Duodenal mucosa (tissue), 2 donors: ENCODE results near the gene TTC7B.

Experiments
- H3K27ac ChIP-seq: one replicate; pipeline ENCODE4 v1.7.0; 2013; ENCODE audit warnings: low read depth, low read length
- H3K27me3 ChIP-seq, 2 donors: one replicate each; pipeline ENCODE4 v1.7.0; 2013; ENCODE audit warnings: low read length in 2 of 2, control low read depth in 1 of 2; ENCODE audit not compliant: insufficient read depth in 2 of 2, control insufficient read depth in 1 of 2
- H3K36me3 ChIP-seq, 2 donors: one replicate each; pipeline ENCODE4 v1.7.0; 2013; ENCODE audit warnings: low read length in 2 of 2, control low read depth in 1 of 2; ENCODE audit not compliant: insufficient read depth in 2 of 2, control insufficient read depth in 1 of 2
- H3K4me1 ChIP-seq, 2 donors: one replicate each; pipeline ENCODE4 v1.7.0; 2013; ENCODE audit warnings: low read length in 2 of 2, control low read depth in 1 of 2; ENCODE audit not compliant: insufficient read depth in 2 of 2, control insufficient read depth in 1 of 2
- H3K4me3 ChIP-seq, 2 donors: one replicate each; pipeline ENCODE4 v1.7.0; 2013; ENCODE audit warnings: low read length in 2 of 2, low read depth in 1 of 2
- H3K9ac ChIP-seq, 2 donors: one replicate each; pipeline ENCODE4 v1.7.0; 2013; ENCODE audit warnings: low read length in 2 of 2, low read depth in 1 of 2
- H3K9me3 ChIP-seq, 2 donors: one replicate each; pipeline ENCODE4 v1.7.0; 2013; ENCODE audit warnings: low read length in 2 of 2, control low read depth in 1 of 2; ENCODE audit not compliant: control insufficient read depth in 1 of 2

TTC7B gene

DNA sequence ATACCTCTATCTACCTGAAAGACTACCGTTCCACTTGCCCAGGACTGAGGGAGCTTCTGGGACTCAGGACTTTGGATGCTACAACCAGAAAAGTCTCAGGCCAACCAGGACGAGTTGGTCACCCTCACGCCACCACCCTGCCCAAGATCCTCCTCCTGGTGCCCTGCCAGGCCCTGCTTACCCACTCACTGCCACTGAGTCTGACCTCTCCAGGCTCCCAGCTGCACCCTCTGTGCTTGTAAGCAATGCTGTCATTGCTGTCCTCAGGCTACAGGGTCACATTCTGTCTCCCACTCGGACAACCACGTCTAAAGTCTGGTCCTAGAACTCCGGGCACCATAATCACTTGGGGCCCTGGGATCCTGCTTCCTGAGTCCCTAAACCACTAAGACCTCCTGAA, 9.2 kb downstream of the TTC7B start:
- H3K4me1 ChIP-seq, result peaks cover 0 to 4% of the 10 kb centered on the region in 2 donors
- no peaks in the 10 kb centered on the region for H3K9me3 ChIP-seq
- H3K9ac ChIP-seq, result no peak overlapping the region
- H3K27me3 ChIP-seq, result no peaks in the 10 kb centered on the region
- H3K27ac ChIP-seq, result no peak overlapping the region
- H3K4me3 ChIP-seq, result no peak overlapping the region
- H3K36me3 ChIP-seq, result no peaks in the 10 kb centered on the region

- no peaks in the 10 kb centered on the region for H3K9me3 ChIP-seq
- no peaks in the 10 kb centered on the region for H3K36me3 ChIP-seq
- no peak overlapping the region for H3K27ac ChIP-seq
- peaks cover 0 to 4% of the 10 kb centered on the region in 2 donors for H3K4me1 ChIP-seq
- H3K4me3 ChIP-seq, result no peak overlapping the region
- no peak overlapping the region for H3K9ac ChIP-seq
- no peaks in the 10 kb centered on the region for H3K27me3 ChIP-seq
These were observed 10.3 kb downstream of the TTC7B start for GRCh38 chr14:90805662-90806540.

- Histone ChIP-seq H3K27me3 (no peaks in the 10 kb centered on the region), H3K4me1 (peaks cover 0 to 4% of the 10 kb centered on the region in 2 donors), H3K4me3 (no peak overlapping the region), H3K27ac (no peak overlapping the region), H3K36me3 (no peaks in the 10 kb centered on the region), H3K9ac (no peak overlapping the region), H3K9me3 (no peaks in the 10 kb centered on the region)
These were observed 11.2 kb downstream of the TTC7B start for GRCh38 chr14:90805084-90805391.

GRCh38 chr14:90804292-90805083, 11.7 kb downstream of the TTC7B start:
- Histone ChIP-seq H3K27me3 (no peaks in the 10 kb centered on the region), H3K9me3 (no peaks in the 10 kb centered on the region), H3K4me3 (no peak overlapping the region), H3K4me1 (peaks cover 0 to 4% of the 10 kb centered on the region in 2 donors), H3K36me3 (no peaks in the 10 kb centered on the region), H3K9ac (no peak overlapping the region), H3K27ac (no peak overlapping the region)

GRCh38 chr14:90803249-90803648, 13.0 kb downstream of the TTC7B start:
- H3K9me3 ChIP-seq, result no peaks in the 10 kb centered on the region
- H3K36me3 ChIP-seq, result no peaks in the 10 kb centered on the region
- H3K4me3 ChIP-seq, result no peak overlapping the region
- no peak overlapping the region for H3K27ac ChIP-seq
- H3K9ac ChIP-seq, result no peak overlapping the region
- H3K27me3 ChIP-seq, result no peaks in the 10 kb centered on the region
- H3K4me1 ChIP-seq, result peaks cover 0 to 4% of the 10 kb centered on the region in 2 donors

DNA sequence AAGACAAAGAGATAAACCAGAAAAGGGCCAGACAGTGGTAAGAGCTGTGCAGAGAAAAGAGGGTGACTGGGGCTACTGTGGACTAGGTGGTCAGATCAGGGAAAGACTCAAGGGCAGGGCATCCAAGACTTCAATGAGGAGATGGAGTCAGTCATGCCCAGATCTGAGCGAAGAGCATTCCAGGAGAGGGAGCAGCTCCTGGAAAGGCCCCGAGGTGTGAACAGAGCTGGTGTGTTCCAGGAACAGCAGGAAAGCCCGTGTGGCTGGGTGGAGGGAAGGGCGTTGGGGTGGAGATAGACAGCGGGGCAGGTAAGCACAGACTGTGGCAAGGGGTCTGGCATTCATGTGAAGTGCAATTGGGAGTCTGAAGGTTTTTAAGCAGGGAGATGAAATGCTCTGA, 16.8 kb downstream of the TTC7B start:
- H3K9me3 ChIP-seq, result no peaks in the 10 kb centered on the region
- H3K9ac ChIP-seq, result no peak overlapping the region
- no peaks in the 10 kb centered on the region for H3K36me3 ChIP-seq
- H3K27ac ChIP-seq, result no peak overlapping the region
- H3K4me1 ChIP-seq, result no peaks in the 10 kb centered on the region
- H3K27me3 ChIP-seq, result no peaks in the 10 kb centered on the region
- no peak overlapping the region for H3K4me3 ChIP-seq

DNA sequence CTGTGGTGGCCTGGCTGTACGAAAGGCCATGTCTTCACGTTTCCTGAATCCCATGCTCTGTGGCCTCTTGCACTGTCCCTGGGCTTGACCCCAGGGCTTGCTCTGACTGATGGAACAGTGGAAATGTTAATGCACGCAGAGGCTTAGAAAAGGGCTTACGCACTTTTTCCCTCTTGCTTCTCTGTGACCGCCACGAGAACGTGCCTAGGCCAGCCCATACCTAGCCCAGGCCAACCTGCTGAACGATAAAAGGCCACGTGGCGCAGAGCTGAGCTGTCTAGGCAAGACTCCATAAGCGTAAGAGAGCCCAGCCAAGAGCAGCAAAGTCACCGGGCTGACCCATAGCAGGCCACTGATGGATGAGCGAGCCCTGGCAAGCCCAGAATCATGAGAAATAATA, 18.3 kb downstream of the TTC7B start:
- Histone ChIP-seq H3K4me3 (no peak overlapping the region), H3K27ac (no peak overlapping the region), H3K27me3 (no peaks in the 10 kb centered on the region), H3K9ac (no peak overlapping the region), H3K36me3 (no peaks in the 10 kb centered on the region), H3K4me1 (no peaks in the 10 kb centered on the region), H3K9me3 (no peaks in the 10 kb centered on the region)

GRCh38 chr14:90797451-90797850, 18.8 kb downstream of the TTC7B start:
- Histone ChIP-seq H3K27me3 (no peaks in the 10 kb centered on the region), H3K4me1 (no peaks in the 10 kb centered on the region), H3K4me3 (no peak overlapping the region), H3K36me3 (no peaks in the 10 kb centered on the region), H3K9ac (no peak overlapping the region), H3K27ac (no peak overlapping the region), H3K9me3 (no peaks in the 10 kb centered on the region)

DNA sequence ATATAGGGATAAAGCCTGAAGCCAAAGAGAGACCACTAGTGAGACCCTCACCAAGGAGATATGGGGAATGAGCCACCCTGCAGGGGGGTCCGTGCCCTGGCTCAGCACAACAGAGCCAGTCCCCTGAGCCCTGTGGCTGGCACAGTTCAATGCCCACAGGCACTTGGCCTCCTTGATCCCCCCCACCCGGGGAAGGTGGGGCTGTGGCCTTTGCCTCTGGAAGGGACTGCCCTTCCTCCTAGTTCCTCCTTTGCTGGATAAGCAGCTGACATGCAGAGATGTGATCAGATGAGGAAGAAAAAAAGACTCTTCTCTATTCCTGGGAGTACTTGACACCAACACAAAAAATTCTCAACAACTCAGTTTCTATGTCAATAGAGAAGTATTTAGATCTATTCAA, 19.9 kb downstream of the TTC7B start:
- H3K9ac ChIP-seq, result no peak overlapping the region

GRCh38 chr14:90795744-90796143, 20.5 kb downstream of the TTC7B start:
- no peaks in the 10 kb centered on the region for H3K9me3 ChIP-seq
- H3K4me3 ChIP-seq, result no peak overlapping the region
- no peaks in the 10 kb centered on the region for H3K27me3 ChIP-seq
- H3K27ac ChIP-seq, result no peak overlapping the region
- no peaks in the 10 kb centered on the region for H3K4me1 ChIP-seq
- H3K36me3 ChIP-seq, result no peaks in the 10 kb centered on the region
- no peak overlapping the region for H3K9ac ChIP-seq

More for the DNA sequence above, 19.9 kb downstream of the TTC7B start:
- H3K27me3 ChIP-seq, result no peaks in the 10 kb centered on the region
- H3K36me3 ChIP-seq, result no peaks in the 10 kb centered on the region
- H3K9me3 ChIP-seq, result no peaks in the 10 kb centered on the region
- H3K4me1 ChIP-seq, result no peaks in the 10 kb centered on the region
- no peak overlapping the region for H3K4me3 ChIP-seq
- H3K27ac ChIP-seq, result no peak overlapping the region
